Measurements from ENCODE around the gene TNFRSF25.

Gene TNFRSF25

DNA sequence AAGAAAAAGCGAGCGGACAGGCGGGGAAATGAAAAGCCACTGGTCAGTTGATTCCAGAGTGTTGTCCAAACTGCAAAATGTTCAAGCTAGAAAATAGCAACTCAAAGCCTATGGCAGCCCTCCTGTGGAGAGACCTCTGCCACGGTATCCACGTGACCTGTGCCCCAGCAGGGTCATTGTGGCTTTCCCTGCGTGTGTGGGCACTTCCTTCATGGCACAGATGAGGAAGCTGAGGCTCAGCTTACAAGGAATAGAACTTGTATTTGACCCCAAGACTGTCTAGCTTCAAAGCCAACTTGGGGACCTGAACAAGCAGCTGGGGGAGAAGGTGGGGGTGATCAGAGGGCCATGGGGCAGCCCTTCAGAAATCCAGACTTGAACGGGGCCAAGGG is 41.1 kb upstream of the TNFRSF25 start:
- ATAC-seq (replicated peaks) (no peak), DNase-seq (no peak)
- no peaks in the 10 kb centered on the region for H3K9me3 Mint-ChIP-seq
- H3K36me3 Mint-ChIP-seq (ENCODE audit: insufficient read depth) = no peaks in the 10 kb centered on the region
- H3K4me1 Mint-ChIP-seq (ENCODE audit: low read depth in 2 of 2) = no peaks in the 10 kb centered on the region
- no peak overlapping the region for H3K27ac Mint-ChIP-seq
- H3K4me3 Mint-ChIP-seq = no peak overlapping the region
- peaks cover 13 to 41% of the 10 kb centered on the region in 2 donors for H3K27me3 Mint-ChIP-seq

- no peak for DNase-seq
- Mint-ChIP-seq H3K27me3 (peaks cover 17 to 47% of the 10 kb centered on the region in 2 donors), H3K36me3 (ENCODE audit: insufficient read depth) (no peaks in the 10 kb centered on the region), H3K4me3 (no peak overlapping the region), H3K9me3 (no peaks in the 10 kb centered on the region), H3K4me1 (ENCODE audit: low read depth in 2 of 2) (no peaks in the 10 kb centered on the region), H3K27ac (no peak overlapping the region)
- ATAC-seq (replicated peaks) = no peak
These were observed 40.5 kb upstream of the TNFRSF25 start for GRCh38 chr1:6506210-6507036.

DNA sequence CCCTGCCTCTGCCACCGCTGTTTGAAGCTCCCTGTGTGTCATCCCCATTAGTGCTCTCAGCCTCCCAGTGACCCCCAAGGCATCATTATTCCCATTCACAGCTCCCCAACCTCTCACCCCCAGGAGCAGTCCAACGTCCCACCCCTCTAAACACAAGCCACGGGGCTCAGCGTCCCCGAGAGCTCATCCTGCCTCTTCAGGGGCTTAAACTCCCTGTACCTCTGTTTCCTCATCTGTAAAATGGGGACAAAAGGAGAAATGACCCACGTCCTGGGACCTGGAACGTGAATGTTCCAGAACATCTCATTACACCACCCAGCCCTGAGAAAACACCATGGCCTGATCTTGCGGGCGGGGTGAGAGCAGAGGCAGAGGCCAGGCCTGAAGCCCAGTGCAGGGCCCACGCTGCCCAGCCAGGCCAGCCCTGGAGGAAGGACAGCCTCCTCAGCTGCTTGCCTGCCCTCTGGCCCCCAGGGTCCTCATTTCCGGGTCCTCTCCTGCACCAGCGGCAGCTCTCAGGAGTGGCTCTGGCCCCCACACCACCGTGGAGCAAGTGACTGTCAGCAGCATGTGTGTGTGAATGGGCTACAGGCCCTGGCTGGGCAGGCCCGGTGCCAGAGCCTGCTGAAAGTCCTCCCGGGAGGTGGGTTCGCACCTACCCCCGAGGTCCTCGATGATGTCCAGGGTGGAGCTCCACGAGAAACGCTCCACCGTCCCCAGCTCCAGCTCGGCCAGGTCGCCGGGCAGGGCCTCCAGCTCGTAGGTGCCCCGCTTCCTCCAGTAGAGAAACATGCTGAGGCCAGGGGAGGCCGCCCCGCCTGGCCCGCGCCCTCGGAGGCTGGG is 39.6 kb upstream of the TNFRSF25 start:
- Mint-ChIP-seq H3K4me3 (no peak overlapping the region), H3K27ac (no peak overlapping the region)
- DNase-seq = no peak

DNA sequence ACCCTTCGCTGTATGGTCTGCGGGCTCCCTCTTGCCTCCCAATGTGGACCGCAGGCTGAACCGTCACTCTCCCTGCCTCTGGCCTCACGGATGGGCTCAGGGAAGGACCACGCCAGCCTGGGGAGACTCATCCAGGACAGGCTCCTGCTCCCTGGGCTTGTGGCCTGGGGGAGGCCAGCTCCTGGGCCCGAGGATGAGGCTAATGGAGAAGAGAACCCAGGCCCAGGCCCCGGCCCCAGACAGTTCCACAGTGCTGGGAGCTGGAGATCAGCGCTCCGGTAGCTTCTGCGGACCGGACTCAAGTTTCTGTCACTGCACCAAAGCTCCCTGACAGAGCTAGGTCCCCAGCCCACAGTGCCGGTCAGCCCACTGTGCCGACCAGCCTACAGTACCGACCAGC is 38.9 kb upstream of the TNFRSF25 start:
- Mint-ChIP-seq H3K4me1 (ENCODE audit: low read depth in 2 of 2) (no peaks in the 10 kb centered on the region), H3K36me3 (ENCODE audit: insufficient read depth) (no peaks in the 10 kb centered on the region), H3K4me3 (no peak overlapping the region), H3K9me3 (no peaks in the 10 kb centered on the region), H3K27ac (no peak overlapping the region), H3K27me3 (peaks cover 29 to 61% of the 10 kb centered on the region in 2 donors)
- no peak for ATAC-seq (replicated peaks)
- no peak for DNase-seq

More for the DNA sequence above, 39.6 kb upstream of the TNFRSF25 start:
- Mint-ChIP-seq H3K27me3 (peaks cover 26 to 55% of the 10 kb centered on the region in 2 donors), H3K4me1 (ENCODE audit: low read depth in 2 of 2) (no peaks in the 10 kb centered on the region), H3K36me3 (ENCODE audit: insufficient read depth) (no peaks in the 10 kb centered on the region), H3K9me3 (no peaks in the 10 kb centered on the region)
- ATAC-seq (replicated peaks) = no peak

DNA sequence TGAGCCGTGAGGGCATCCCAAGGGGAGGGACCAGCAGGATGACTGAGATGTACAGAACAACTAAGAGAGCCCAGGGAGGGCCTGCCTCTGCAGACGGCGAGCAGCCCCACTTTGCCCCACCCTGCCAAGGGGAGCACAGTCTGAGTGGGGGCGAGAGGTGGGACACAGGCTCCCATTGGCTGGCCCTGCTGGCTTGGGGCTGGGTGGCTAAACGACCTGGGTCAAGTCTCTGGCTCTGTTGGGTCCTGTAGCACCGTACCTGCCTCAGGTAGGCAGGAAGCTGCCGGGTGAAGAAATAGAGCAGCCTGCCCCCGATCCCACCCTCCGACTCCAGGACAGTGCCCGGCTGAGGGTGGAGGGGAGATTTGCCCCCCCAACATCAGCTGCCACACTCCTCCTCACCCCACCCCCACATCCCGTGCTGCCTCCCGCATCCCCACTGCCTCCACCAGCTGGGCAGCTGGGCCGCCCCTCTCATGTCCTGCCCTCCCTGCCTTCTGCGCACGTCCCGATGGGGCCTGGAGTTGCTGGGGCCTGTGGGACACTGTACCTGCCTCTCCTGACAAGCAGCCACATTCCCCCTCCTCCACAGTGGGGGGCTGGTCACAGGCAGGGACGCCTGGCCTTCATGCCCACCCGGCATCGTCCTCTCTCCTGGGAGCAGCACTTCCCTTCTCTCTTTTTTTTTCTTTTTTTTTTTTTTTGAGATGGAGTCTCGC is 38.1 kb upstream of the TNFRSF25 start:
- Mint-ChIP-seq H3K9me3 (no peaks in the 10 kb centered on the region), H3K4me3 (no peak overlapping the region), H3K4me1 (ENCODE audit: low read depth in 2 of 2) (no peaks in the 10 kb centered on the region), H3K27ac (no peak overlapping the region), H3K27me3 (peaks cover 29 to 67% of the 10 kb centered on the region in 2 donors), H3K36me3 (ENCODE audit: insufficient read depth) (no peaks in the 10 kb centered on the region)
- ATAC-seq (replicated peaks) (no peak), DNase-seq (no peak)

DNA sequence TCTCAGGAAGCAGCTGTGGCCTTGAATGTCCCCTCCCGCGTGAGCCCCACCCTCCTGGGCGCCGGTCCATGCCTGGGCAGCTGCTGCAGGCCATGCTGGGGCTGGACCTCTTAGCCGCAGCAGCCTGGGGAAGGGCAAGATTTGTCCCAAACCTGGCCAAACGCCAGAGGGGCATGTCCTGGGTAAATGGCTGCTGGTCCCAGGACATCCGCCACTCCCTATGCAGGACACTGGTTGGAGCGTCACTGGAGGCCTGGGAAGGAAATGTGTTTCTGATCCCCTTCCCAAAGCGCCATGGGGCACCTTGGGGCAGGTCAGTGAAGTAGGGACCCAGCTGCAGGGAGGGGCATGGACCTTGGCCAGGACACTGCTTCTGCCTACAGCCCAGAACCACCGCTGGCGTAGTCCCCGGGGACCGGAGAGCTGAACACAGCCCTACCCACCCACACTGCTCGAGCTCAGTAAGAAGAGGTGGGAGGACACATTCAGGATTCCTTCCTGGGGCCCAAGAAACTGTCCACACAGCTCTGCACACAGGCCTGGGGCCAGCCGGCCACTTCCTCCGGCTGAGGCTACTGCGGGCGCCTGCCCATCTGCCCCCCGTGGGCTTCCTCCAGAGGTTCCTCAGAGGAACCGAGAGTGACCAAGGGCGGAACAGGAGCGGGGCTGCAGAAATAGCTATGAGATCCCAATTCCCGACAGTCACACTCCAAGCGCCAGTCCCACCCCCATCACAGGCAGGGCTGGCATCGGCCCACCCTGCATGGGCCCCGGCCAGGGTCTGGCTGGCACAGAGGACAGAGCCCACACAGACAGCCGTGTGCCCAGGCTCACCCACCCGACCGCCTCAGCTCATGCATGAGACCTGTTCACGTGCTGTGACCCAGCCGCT is 36.3 kb upstream of the TNFRSF25 start:
- peaks cover 3 to 7% of the 10 kb centered on the region in 2 donors for H3K4me1 Mint-ChIP-seq (ENCODE audit: low read depth in 2 of 2)
- H3K4me3 Mint-ChIP-seq = no peak overlapping the region
- H3K27me3 Mint-ChIP-seq = peaks cover 29 to 63% of the 10 kb centered on the region in 2 donors
- ATAC-seq (replicated peaks) (no peak), DNase-seq (no peak)
- no peaks in the 10 kb centered on the region for H3K9me3 Mint-ChIP-seq
- no peak overlapping the region for H3K27ac Mint-ChIP-seq
- H3K36me3 Mint-ChIP-seq (ENCODE audit: insufficient read depth) = peaks cover 2% of the 10 kb centered on the region

GRCh38 chr1:6501279-6501813 is 35.4 kb upstream of the TNFRSF25 start:
- DNase-seq = no peak
- H3K36me3 Mint-ChIP-seq (ENCODE audit: insufficient read depth) = peaks cover 2% of the 10 kb centered on the region
- H3K27me3 Mint-ChIP-seq = peaks cover 21 to 54% of the 10 kb centered on the region in 2 donors
- ATAC-seq (replicated peaks) = no peak
- H3K4me1 Mint-ChIP-seq (ENCODE audit: low read depth in 2 of 2) = peaks cover 5 to 7% of the 10 kb centered on the region in 2 donors
- H3K9me3 Mint-ChIP-seq = no peaks in the 10 kb centered on the region
- no peak overlapping the region for H3K4me3 Mint-ChIP-seq
- H3K27ac Mint-ChIP-seq = no peak overlapping the region

GRCh38 chr1:6500544-6501278 is 34.7 kb upstream of the TNFRSF25 start:
- ATAC-seq (replicated peaks) (no peak), DNase-seq (no peak)
- Mint-ChIP-seq H3K36me3 (ENCODE audit: insufficient read depth) (peaks cover 2% of the 10 kb centered on the region), H3K27ac (no peak overlapping the region), H3K4me3 (no peak overlapping the region), H3K27me3 (peaks cover 21 to 59% of the 10 kb centered on the region in 2 donors), H3K4me1 (ENCODE audit: low read depth in 2 of 2) (peaks cover 7% of the 10 kb centered on the region in 2 donors), H3K9me3 (no peaks in the 10 kb centered on the region)

DNA sequence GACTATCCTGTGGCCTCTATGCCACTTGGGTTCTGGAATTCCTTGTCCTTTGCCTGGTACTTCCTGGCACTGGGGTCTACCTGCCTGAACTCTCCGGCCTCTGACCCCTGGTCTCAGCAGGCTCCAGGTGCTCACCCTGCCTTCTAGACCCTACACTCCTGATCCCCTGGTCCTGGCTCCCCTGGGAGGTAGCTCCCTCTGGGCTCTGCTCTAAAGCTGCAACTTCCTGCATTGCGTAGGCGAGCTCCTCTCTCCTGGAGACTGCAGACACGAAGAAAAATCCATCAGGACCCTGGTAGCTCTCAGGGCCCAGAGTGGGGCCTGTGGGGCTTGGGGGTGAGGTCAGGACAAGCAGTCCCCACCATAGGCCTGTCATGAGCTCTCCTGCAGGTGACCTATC is 33.3 kb upstream of the TNFRSF25 start:
- Mint-ChIP-seq H3K4me1 (ENCODE audit: low read depth in 2 of 2) (peaks cover 7% of the 10 kb centered on the region in 2 donors), H3K4me3 (no peak overlapping the region), H3K27ac (no peak overlapping the region), H3K27me3 (peaks cover 16 to 48% of the 10 kb centered on the region in 2 donors), H3K36me3 (ENCODE audit: insufficient read depth) (peaks cover 2% of the 10 kb centered on the region), H3K9me3 (no peaks in the 10 kb centered on the region)
- DNase-seq (no peak), ATAC-seq (replicated peaks) (no peak)

DNA sequence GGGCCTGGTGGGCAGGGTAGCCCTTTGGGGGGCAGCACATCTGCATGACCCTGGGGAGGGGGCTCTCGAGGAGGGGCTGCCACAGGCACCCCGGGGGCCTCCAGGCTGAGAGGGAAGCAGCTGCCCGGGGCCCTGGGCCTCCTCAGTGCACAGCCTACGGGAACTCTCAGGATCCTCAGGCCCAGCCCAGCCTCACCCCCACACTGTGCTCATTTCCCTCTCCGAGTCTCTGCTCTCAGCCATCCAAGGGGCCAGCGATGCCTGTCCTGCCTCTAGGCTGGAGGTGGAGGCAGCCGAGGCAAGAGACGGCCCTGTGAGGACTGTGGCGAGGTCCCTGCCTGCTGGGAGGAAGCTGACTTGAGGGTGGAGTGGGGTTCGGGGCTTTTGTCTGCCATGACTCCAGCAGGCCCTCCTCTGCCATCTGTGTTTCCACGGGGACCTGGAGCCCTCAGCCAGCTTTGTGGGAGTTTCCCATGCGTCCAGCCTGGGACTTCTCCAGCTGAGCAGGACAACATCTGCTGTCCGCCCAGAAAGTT is 32.7 kb upstream of the TNFRSF25 start:
- ATAC-seq (replicated peaks) = no peak
- Mint-ChIP-seq H3K27me3 (peaks cover 16 to 42% of the 10 kb centered on the region in 2 donors), H3K4me1 (ENCODE audit: low read depth in 2 of 2) (peaks cover 7% of the 10 kb centered on the region in 2 donors), H3K4me3 (peak overlapping the region in 1 of 2 donors; percentile 74), H3K36me3 (ENCODE audit: insufficient read depth) (peaks cover 2% of the 10 kb centered on the region), H3K9me3 (no peaks in the 10 kb centered on the region), H3K27ac (no peak overlapping the region)
- no peak for DNase-seq

GRCh38 chr1:6497867-6498575 is 32.0 kb upstream of the TNFRSF25 start:
- no peak for DNase-seq
- ATAC-seq (replicated peaks) = no peak
- peaks cover 2% of the 10 kb centered on the region for H3K36me3 Mint-ChIP-seq (ENCODE audit: insufficient read depth)
- peak overlapping the region; percentile 74 to 75 for H3K4me3 Mint-ChIP-seq
- peaks cover 7% of the 10 kb centered on the region in 2 donors for H3K4me1 Mint-ChIP-seq (ENCODE audit: low read depth in 2 of 2)
- no peak overlapping the region for H3K27ac Mint-ChIP-seq
- peaks cover 16 to 42% of the 10 kb centered on the region in 2 donors for H3K27me3 Mint-ChIP-seq
- no peaks in the 10 kb centered on the region for H3K9me3 Mint-ChIP-seq

Measured in effector memory CD8-positive, alpha-beta T cell (primary cell).